ENCODE results near the gene SUPT5H.

DNA sequence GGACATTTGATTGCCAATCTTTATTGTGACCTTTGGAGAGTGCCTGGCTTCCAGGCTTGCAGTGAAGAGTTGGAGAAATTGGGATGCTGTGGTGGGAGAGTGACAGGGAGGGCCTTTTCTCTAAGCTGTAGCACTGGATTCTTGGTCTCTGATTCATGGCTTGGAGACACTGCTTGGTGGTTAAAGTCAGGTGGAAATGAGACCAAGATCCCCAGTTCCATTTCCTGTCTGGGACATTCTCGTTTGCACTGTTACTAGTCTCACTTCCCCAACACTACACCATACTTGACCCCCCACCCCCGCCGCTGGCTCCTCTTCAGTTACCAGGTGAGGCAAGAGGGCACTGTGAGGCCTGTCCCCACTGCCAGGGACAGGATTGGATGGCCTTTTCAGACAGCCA, 2.9 kb downstream of the SUPT5H start:
- TF ChIP-seq, protein P1, sequence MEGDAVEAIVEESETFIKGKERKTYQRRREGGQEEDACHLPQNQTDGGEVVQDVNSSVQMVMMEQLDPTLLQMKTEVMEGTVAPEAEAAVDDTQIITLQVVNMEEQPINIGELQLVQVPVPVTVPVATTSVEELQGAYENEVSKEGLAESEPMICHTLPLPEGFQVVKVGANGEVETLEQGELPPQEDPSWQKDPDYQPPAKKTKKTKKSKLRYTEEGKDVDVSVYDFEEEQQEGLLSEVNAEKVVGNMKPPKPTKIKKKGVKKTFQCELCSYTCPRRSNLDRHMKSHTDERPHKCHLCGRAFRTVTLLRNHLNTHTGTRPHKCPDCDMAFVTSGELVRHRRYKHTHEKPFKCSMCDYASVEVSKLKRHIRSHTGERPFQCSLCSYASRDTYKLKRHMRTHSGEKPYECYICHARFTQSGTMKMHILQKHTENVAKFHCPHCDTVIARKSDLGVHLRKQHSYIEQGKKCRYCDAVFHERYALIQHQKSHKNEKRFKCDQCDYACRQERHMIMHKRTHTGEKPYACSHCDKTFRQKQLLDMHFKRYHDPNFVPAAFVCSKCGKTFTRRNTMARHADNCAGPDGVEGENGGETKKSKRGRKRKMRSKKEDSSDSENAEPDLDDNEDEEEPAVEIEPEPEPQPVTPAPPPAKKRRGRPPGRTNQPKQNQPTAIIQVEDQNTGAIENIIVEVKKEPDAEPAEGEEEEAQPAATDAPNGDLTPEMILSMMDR (IDR thresholded peaks at IDR 0.05) = no peak
- TF ChIP-seq POLR2A (IDR thresholded peaks at IDR 0.05) = no peak
- no peak for TF ChIP-seq EP300 (IDR thresholded peaks at IDR 0.05)

Measured in ovary (tissue), 3 donors.